ENCODE data around the gene ASIC1. TPM values are rescaled to one million over a fixed set of nuclear protein-coding genes. Genes with fewer than 3 reads are reported as not detected.

The ASIC1 gene
- 1 to 10 TPM; 1.5 to 2.8 TPM for total RNA-seq
- 0.51 TPM for polyA plus RNA-seq (2013, experiment 1 of 2)
- polyA plus RNA-seq (2013, experiment 2 of 2): 0.65 TPM
- 0.07 to 6.2 (median 1.4) reads per million in 172 experiments for total RNA-seq

- intact Hi-C loops (cut with DNase I, micrococcal nuclease): loop anchor here (1.0 to 5.0 kb wide), 3 partner anchors 90 to 190 kb away; no protein-coding TSS in a partner anchor
- no peaks in the 10 kb centered on the region for H3K36me3 Mint-ChIP-seq (ENCODE audit: low read depth)
- Histone ChIP-seq H3K9me3 (ENCODE audit: control insufficient read depth in 1 of 2, insufficient read depth in 1 of 2, low read length in 2 of 2) (no peaks in the 10 kb centered on the region), H3K27me3 (ENCODE audit: control insufficient read depth in 1 of 2, insufficient read depth in 2 of 2, low read length in 2 of 2) (peaks cover 37 to 38% of the 10 kb centered on the region in 2 experiments), H3K36me3 (ENCODE audit: insufficient read depth, low read length) (no peaks in the 10 kb centered on the region), H3K4me3 (ENCODE audit: low read length) (peak within 1 kb of the TSS; percentile 52), H3K4me1 (ENCODE audit: insufficient read depth, low read length) (peaks cover 40% of the 10 kb centered on the region), H3K27ac (ENCODE audit: low read depth in 1 of 2, low read length in 2 of 2) (no peak within 1 kb of the TSS)
- peak in 13 of 14 experiments; percentile 15 to 70 (median 38) for DNase-seq
- ATAC-seq (ENCODE audit: poor library complexity): peak; percentile 58
- H3K4me1 Mint-ChIP-seq (ENCODE audit: low read depth): peaks cover 40% of the 10 kb centered on the region
- H3K27ac Mint-ChIP-seq: peak within 1 kb of the TSS; percentile 38
- no peak for TF ChIP-seq CTCF (IDR thresholded peaks at IDR 0.05)
- POLR2A ChIA-PET: no interaction called here
- CTCF ChIA-PET: interaction anchor here (0.6 to 4.4 kb wide), 5 partner anchors 13 to 90 kb away, joined by 3 to 36 read pairs (median 7); partner anchors contain the start of gene SMARCD1
- H3K9me3 Mint-ChIP-seq: no peaks in the 10 kb centered on the region
- peak within 1 kb of the TSS; percentile 93 for H3K4me3 Mint-ChIP-seq
- H3K27me3 Mint-ChIP-seq: peaks cover 62% of the 10 kb centered on the region
Measured at GRCh38 chr12:50057000-50057841, at the start of gene ASIC1. Gene ASIC1 (plus strand): TSS chr12:50057596. CDS start chr12:50058767, 1,171 bp downstream.

- no peaks in the 10 kb centered on the region for H3K27me3 Mint-ChIP-seq
- no peaks in the 10 kb centered on the region for H3K36me3 ChIP-seq (ENCODE audit: insufficient read depth, low read length)
- ATAC-seq (ENCODE audit: poor library complexity) (no peak), DNase-seq (peak in 1 of 14 experiments; percentile 12)
- H3K27me3 ChIP-seq (ENCODE audit: control insufficient read depth in 1 of 2, insufficient read depth in 2 of 2, low read length in 2 of 2): no peaks in the 10 kb centered on the region
- no peak for TF ChIP-seq CTCF (IDR thresholded peaks at IDR 0.05)
- H3K9me3 ChIP-seq (ENCODE audit: control insufficient read depth in 1 of 2, insufficient read depth in 1 of 2, low read length in 2 of 2): no peaks in the 10 kb centered on the region
- no peaks in the 10 kb centered on the region for H3K9me3 Mint-ChIP-seq
- no peak overlapping the region for H3K4me3 ChIP-seq (ENCODE audit: low read length)
- H3K27ac ChIP-seq (ENCODE audit: low read depth in 1 of 2, low read length in 2 of 2): no peak overlapping the region
- no peak overlapping the region for H3K27ac Mint-ChIP-seq
- no peak overlapping the region for H3K4me3 Mint-ChIP-seq
- H3K36me3 Mint-ChIP-seq (ENCODE audit: low read depth): peaks cover 15% of the 10 kb centered on the region
- intact Hi-C loops (cut with DNase I, micrococcal nuclease): no loop called here
- ChIA-PET POLR2A (interaction anchor here (1.5 kb wide), 2 partner anchors 8 to 12 kb away, joined by 3 to 5 read pairs; partner anchors contain the start of gene RACGAP1), CTCF (interaction anchor here (0.6 kb wide), 1 partner anchor 24 kb away, joined by 4 read pairs; no protein-coding TSS in a partner anchor)
- peaks cover 8% of the 10 kb centered on the region for H3K4me1 Mint-ChIP-seq (ENCODE audit: low read depth)
- no peaks in the 10 kb centered on the region for H3K4me1 ChIP-seq (ENCODE audit: insufficient read depth, low read length)
Measured at GRCh38 chr12:50013361-50014147, 43.8 kb upstream of the ASIC1 start.

- intact Hi-C loops (cut with DNase I, micrococcal nuclease): no loop called here
- no peaks in the 10 kb centered on the region for H3K27me3 ChIP-seq (ENCODE audit: control insufficient read depth in 1 of 2, insufficient read depth in 2 of 2, low read length in 2 of 2)
- H3K36me3 ChIP-seq (ENCODE audit: insufficient read depth, low read length): no peaks in the 10 kb centered on the region
- ATAC-seq (ENCODE audit: poor library complexity) (no peak), DNase-seq (no peak)
- no peak overlapping the region for H3K27ac ChIP-seq (ENCODE audit: low read depth in 1 of 2, low read length in 2 of 2)
- CTCF ChIA-PET: no interaction called here
- no peaks in the 10 kb centered on the region for H3K9me3 ChIP-seq (ENCODE audit: control insufficient read depth in 1 of 2, insufficient read depth in 1 of 2, low read length in 2 of 2)
- no peak overlapping the region for H3K4me3 ChIP-seq (ENCODE audit: low read length)
- Mint-ChIP-seq H3K36me3 (ENCODE audit: low read depth) (peaks cover 15% of the 10 kb centered on the region), H3K9me3 (no peaks in the 10 kb centered on the region), H3K4me1 (ENCODE audit: low read depth) (peaks cover 8% of the 10 kb centered on the region), H3K27ac (no peak overlapping the region), H3K4me3 (no peak overlapping the region), H3K27me3 (no peaks in the 10 kb centered on the region)
- TF ChIP-seq CTCF (IDR thresholded peaks at IDR 0.05): no peak
- H3K4me1 ChIP-seq (ENCODE audit: insufficient read depth, low read length): no peaks in the 10 kb centered on the region
- POLR2A ChIA-PET: interaction anchor here (1.5 kb wide), 2 partner anchors 9 to 11 kb away, joined by 3 to 5 read pairs; partner anchors contain the start of gene RACGAP1
Measured at GRCh38 chr12:50014342-50014741, 43.1 kb upstream of the ASIC1 start.
